GM12878 (cell line): ENCODE results near the gene PARP1.

Source experiments
- CTCF ChIP-seq, 3 experiments: IDR thresholded peaks in 2 of 3; conservative IDR thresholded peaks in 1 of 3; 2 replicates each; pipeline ENCODE4 v1.5.1; 2011; ENCODE audit warnings: low read depth in 3 of 3, low read length in 3 of 3, mild to moderate bottlenecking in 3 of 3, control low read depth in 2 of 3, moderate library complexity in 2 of 3, inconsistent platforms in 1 of 3, mixed read lengths in 1 of 3; ENCODE audit not compliant: control insufficient read depth in 2 of 3, insufficient read depth in 1 of 3; ENCODE audit errors: extremely low read depth in 1 of 3
- HCFC1 ChIP-seq: fragments of 150-350 bp; IDR thresholded peaks from 2 replicates; pipeline ENCODE4 v1.6.1; 2014; ENCODE audit warnings: low read length
- MAX ChIP-seq: IDR thresholded peaks from 2 replicates; pipeline ENCODE4 v1.6.1; 2012; ENCODE audit warnings: low read depth, low read length, improper control_type of control experiment
- MXI1 ChIP-seq: fragments of 150-350 bp; IDR thresholded peaks from 2 replicates; pipeline ENCODE4 v1.6.1; 2011; ENCODE audit warnings: low read depth, mild to moderate bottlenecking, inconsistent platforms, low read length, improper control_type of control experiment
- MYC ChIP-seq: IDR thresholded peaks from 2 replicates; pipeline ENCODE4 v1.6.1; 2011; ENCODE audit warnings: mild to moderate bottlenecking, low read length, moderate library complexity, inconsistent platforms; ENCODE audit not compliant: insufficient read depth, insufficient replicate concordance, insufficient read length, severe bottlenecking
- NKRF ChIP-seq: fragments of 450-650 bp; conservative IDR thresholded peaks from 2 replicates; pipeline ENCODE4 v1.6.1; 2017; ENCODE audit warnings: mild to moderate bottlenecking, moderate library complexity
- NR2C1 ChIP-seq: fragments of 450-650 bp; IDR thresholded peaks from 2 replicates; pipeline ENCODE4 v1.6.1; 2017; ENCODE audit warnings: antibody characterized with exemption, mild to moderate bottlenecking, moderate library complexity
- POLR2A ChIP-seq: IDR thresholded peaks from 2 replicates; pipeline ENCODE4 v1.6.1; 2011; ENCODE audit warnings: low read depth, mild to moderate bottlenecking, low read length
- POLR2AphosphoS5 ChIP-seq: IDR thresholded peaks from 2 replicates; pipeline ENCODE4 v1.6.1; 2011; ENCODE audit warnings: mild to moderate bottlenecking, low read length, inconsistent platforms
- RAD21 ChIP-seq: IDR thresholded peaks from 2 replicates; pipeline ENCODE4 v1.6.1; 2011; ENCODE audit warnings: mild to moderate bottlenecking, low read depth, low read length, moderate library complexity; ENCODE audit not compliant: insufficient read depth
- SMAD1 ChIP-seq: fragments of 450-650 bp; IDR thresholded peaks from 2 replicates; pipeline ENCODE4 v1.6.1; 2018; ENCODE audit warnings: mild to moderate bottlenecking, low read depth; ENCODE audit not compliant: partially characterized antibody
- TAF1 ChIP-seq: IDR thresholded peaks from 2 replicates; pipeline ENCODE4 v1.6.1; 2011; ENCODE audit warnings: mild to moderate bottlenecking, low read depth, low read length, borderline replicate concordance
- USF1 ChIP-seq: IDR thresholded peaks from 2 replicates; pipeline ENCODE4 v1.6.1; 2011; ENCODE audit warnings: borderline replicate concordance, low read depth, mild to moderate bottlenecking, moderate library complexity, mixed read lengths, low read length; ENCODE audit not compliant: insufficient read depth; ENCODE audit errors: extremely low read length

- no peak for TF ChIP-seq CTCF (IDR thresholded peaks at IDR 0.05 in 2 of 3, conservative IDR thresholded peaks at IDR 0.05 in 1 of 3; ENCODE audit: control insufficient read depth in 2 of 3, extremely low read depth in 1 of 3, insufficient read depth in 1 of 3, low read depth in 3 of 3, low read length in 3 of 3)
- TF ChIP-seq POLR2A, result no peak
- no peak for TF ChIP-seq MXI1
- no peak for TF ChIP-seq RAD21
- TF ChIP-seq NR2C1, result peak; percentile 52
- no peak for TF ChIP-seq SMAD1
- TF ChIP-seq MYC, result no peak
- no peak for TF ChIP-seq MAX
- no peak for TF ChIP-seq HCFC1
- TF ChIP-seq USF1, result no peak
- no peak for TF ChIP-seq NKRF
- TF ChIP-seq POLR2AphosphoS5, result no peak
- no peak for TF ChIP-seq TAF1
Measured at GRCh38 chr1:226360106-226360746, 47.7 kb downstream of the PARP1 start.
